ENCODE measurements around the gene MUC3A. TPM values are rescaled to one million over a fixed set of nuclear protein-coding genes. Genes with fewer than 3 reads are reported as not detected.

MUC3A gene
- total and polyA plus RNA-seq, 2 of the 13 experiments (the other 11 are each of a cell fraction or from before 2014, with no cell fraction given), result 0.01 TPM; not detected in 1

- Histone ChIP-seq H3K36me3 (replicated peaks in 1 of 2; ENCODE audit: control insufficient read depth in 1 of 2, insufficient read depth in 2 of 2, low read length in 2 of 2) (no peaks in the 10 kb centered on the region), H3K9me3 (ENCODE audit: low read length) (peaks cover 5% of the 10 kb centered on the region; the same call in 1 of the 2 replicates), H3K27ac (ENCODE audit: extremely low read length, insufficient read depth, low read length) (no peak overlapping the region), H4K20me1 (ENCODE audit: insufficient read depth, low read length) (no peaks in the 10 kb centered on the region), H3K4me3 (replicated peaks in 1 of 3; ENCODE audit: insufficient read depth in 1 of 3, low read depth in 2 of 3, low read length in 3 of 3) (no peak overlapping the region), H3K9ac (ENCODE audit: insufficient read depth, low read depth, low read length) (no peak overlapping the region), H3K4me1 (ENCODE audit: insufficient read depth, low read length) (0 out of 2 replicates have a peak, but pooled peaks cover 5% of the 10 kb centered on the region), H3K27me3 (ENCODE audit: control insufficient read depth in 1 of 2, insufficient read depth in 2 of 2, low read length in 2 of 2) (peaks cover 12 to 47% of the 10 kb centered on the region in 2 experiments), H2AFZ (ENCODE audit: low read length) (no peak overlapping the region), H3K4me2 (ENCODE audit: low read depth, low read length) (no peak overlapping the region), H3K79me2 (ENCODE audit: insufficient read depth, low read length) (no peaks in the 10 kb centered on the region)
- DNase-seq (ENCODE audit: low spot score), result no peak
- ChIA-PET CTCF (ENCODE audit: low intra/inter-chr PET ratio, low total read pairs) (no interaction called here), POLR2A (no interaction called here)
- in situ Hi-C loops (cut with HindIII; ENCODE audit: extremely low pct_ligation_motif_present, low pct_unique_long_range_greater_than_20kb), result no loop called here
- ATAC-seq, result no peak
- no peak for FAIRE-seq
- BruUV-seq (replicated peaks), result no TSS peak
- 17% methylated on average over 14 of the region's 14 CpGs for WGBS (ENCODE audit: low lambda C conversion rate)
- TF ChIP-seq SMARCC2 (IDR thresholded peaks at IDR 0.05), result no peak
- no peak for TF ChIP-seq TCF12 (IDR thresholded peaks at IDR 0.05)
- no peak for TF ChIP-seq TCF12 (CRISPR knock-in tag; IDR thresholded peaks at IDR 0.05)
- TF ChIP-seq ATRX (CRISPR knock-in tag; IDR thresholded peaks at IDR 0.05; ENCODE audit: borderline replicate concordance), result no peak
- no peak for TF ChIP-seq TRIM22 (IDR thresholded peaks at IDR 0.05)
- TF ChIP-seq SOX5 (CRISPR knock-in tag; IDR thresholded peaks at IDR 0.05; ENCODE audit: borderline replicate concordance), result no peak
- intact Hi-C loops (cut with micrococcal nuclease; ENCODE audit: unreplicated experiment), result no loop called here
These were observed 22.0 kb downstream of the MUC3A start for GRCh38 chr7:100971111-100972001.

- peaks cover 9 to 42% of the 10 kb centered on the region in 2 experiments for H3K27me3 ChIP-seq (ENCODE audit: control insufficient read depth in 1 of 2, insufficient read depth in 2 of 2, low read length in 2 of 2)
- H3K4me2 ChIP-seq (ENCODE audit: low read depth, low read length), result no peak overlapping the region
- FAIRE-seq (no peak), DNase-seq (ENCODE audit: low spot score) (no peak), ATAC-seq (no peak)
- ChIA-PET CTCF (ENCODE audit: low intra/inter-chr PET ratio, low total read pairs) (no interaction called here), POLR2A (no interaction called here)
- in situ Hi-C loops (cut with HindIII; ENCODE audit: extremely low pct_ligation_motif_present, low pct_unique_long_range_greater_than_20kb) (no loop called here), intact Hi-C loops (cut with micrococcal nuclease; ENCODE audit: unreplicated experiment) (no loop called here)
- WGBS (ENCODE audit: low lambda C conversion rate), result 18% methylated on average over 7 of the region's 7 CpGs
- H3K79me2 ChIP-seq (ENCODE audit: insufficient read depth, low read length), result no peaks in the 10 kb centered on the region
- H3K9ac ChIP-seq (ENCODE audit: insufficient read depth, low read depth, low read length), result no peak overlapping the region
- no peak overlapping the region for H2AFZ ChIP-seq (ENCODE audit: low read length)
- no peaks in the 10 kb centered on the region for H3K4me1 ChIP-seq (ENCODE audit: insufficient read depth, low read length)
- H3K27ac ChIP-seq (ENCODE audit: extremely low read length, insufficient read depth, low read length), result no peak overlapping the region
- peaks cover 5% of the 10 kb centered on the region; the same call in 1 of the 2 replicates for H3K9me3 ChIP-seq (ENCODE audit: low read length)
- H4K20me1 ChIP-seq (ENCODE audit: insufficient read depth, low read length), result no peaks in the 10 kb centered on the region
- H3K36me3 ChIP-seq (replicated peaks in 1 of 2; ENCODE audit: control insufficient read depth in 1 of 2, insufficient read depth in 2 of 2, low read length in 2 of 2), result no peaks in the 10 kb centered on the region
- no peak overlapping the region for H3K4me3 ChIP-seq (replicated peaks in 1 of 3; ENCODE audit: insufficient read depth in 1 of 3, low read depth in 2 of 3, low read length in 3 of 3)
- BruUV-seq (replicated peaks), result no TSS peak
- TF ChIP-seq PRDM10 (CRISPR knock-in tag; IDR thresholded peaks at IDR 0.05; ENCODE audit: low read depth) (no peak), THAP7 (CRISPR knock-in tag; IDR thresholded peaks at IDR 0.05) (no peak), E2F2 (CRISPR knock-in tag; IDR thresholded peaks at IDR 0.05; ENCODE audit: borderline replicate concordance) (no peak), ZNF296 (CRISPR knock-in tag; conservative IDR thresholded peaks at IDR 0.05) (no peak), RARG (CRISPR knock-in tag; IDR thresholded peaks at IDR 0.05; ENCODE audit: low read depth) (no peak)
These were observed 22.6 kb downstream of the MUC3A start for GRCh38 chr7:100972002-100972347.

All from HepG2 (cell line).